GM19452 (cell line): Measurements from ENCODE around the gene FXYD5.

Experiments
- ATAC-seq: cut with Tn5 transposase; IDR thresholded peaks from one replicate; pipeline ENCODE4 v1.9.1; 2021; ENCODE audit not compliant: unreplicated experiment

Gene FXYD5, protein sequence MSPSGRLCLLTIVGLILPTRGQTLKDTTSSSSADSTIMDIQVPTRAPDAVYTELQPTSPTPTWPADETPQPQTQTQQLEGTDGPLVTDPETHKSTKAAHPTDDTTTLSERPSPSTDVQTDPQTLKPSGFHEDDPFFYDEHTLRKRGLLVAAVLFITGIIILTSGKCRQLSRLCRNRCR

DNA sequence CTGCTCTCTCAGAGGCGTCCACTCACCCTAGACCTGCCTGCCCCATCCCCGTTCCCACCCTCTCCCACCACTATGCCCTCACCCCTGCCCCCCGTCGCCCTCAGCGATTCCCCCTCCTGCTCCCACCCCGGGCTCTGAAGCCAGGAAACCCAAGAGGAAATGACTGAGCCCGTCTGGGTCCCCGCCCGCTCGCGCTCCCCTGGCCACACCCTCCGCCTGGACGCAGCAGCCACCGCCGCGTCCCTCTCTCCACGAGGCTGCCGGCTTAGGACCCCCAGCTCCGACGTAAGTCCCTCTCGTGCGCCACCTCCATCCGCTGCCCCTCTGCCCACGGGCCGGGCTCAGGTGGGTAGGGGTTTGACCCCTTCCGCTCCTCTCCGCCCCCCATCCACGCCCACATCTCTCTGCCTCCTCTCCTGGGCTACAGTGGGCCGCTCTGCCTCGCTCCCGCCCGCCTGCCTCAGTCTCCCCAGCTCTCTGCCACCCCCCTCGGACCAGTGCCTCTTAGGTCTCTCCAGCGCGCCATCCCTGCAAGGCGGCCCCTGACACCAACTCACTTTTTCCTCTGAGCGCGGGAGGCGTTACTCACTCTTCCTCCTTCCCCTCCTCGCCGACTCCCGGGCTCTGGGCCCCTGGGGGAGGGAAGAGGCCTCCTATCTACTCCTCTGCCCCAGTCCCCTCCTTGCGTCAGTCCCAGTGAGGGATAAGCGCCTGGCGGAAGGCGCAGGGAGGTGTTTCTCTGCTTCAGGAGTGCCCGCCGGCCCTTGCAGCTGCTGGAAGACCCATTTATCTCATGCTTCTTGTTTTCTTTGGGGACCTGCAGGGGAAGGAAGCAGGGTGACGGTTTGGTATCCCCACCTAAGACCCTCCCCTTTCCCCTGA lies at the start of gene FXYD5:
Gene FXYD5 (plus strand): TSS at position 211 of the 882 bp plus-strand sequence. CDS start 816 bp downstream, outside the sequence.
- no peak for ATAC-seq

DNA sequence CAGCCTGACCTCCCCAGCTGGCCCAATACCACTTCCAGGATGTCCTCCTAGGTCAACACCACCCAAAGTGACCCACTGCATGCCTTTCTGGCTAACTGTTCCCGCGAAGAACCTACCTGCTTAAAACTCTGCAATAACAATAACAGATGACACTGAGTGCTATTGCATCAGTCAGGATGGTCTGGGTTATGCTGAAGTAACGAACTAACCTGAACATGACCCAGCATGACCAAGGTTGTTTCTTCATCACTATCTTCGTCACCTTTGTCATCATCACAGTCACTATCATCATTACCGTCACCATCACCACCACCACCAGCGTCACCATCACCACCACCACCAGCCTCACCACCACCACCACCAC lies 49.5 kb upstream of the FXYD5 start:
- ATAC-seq: no peak

DNA sequence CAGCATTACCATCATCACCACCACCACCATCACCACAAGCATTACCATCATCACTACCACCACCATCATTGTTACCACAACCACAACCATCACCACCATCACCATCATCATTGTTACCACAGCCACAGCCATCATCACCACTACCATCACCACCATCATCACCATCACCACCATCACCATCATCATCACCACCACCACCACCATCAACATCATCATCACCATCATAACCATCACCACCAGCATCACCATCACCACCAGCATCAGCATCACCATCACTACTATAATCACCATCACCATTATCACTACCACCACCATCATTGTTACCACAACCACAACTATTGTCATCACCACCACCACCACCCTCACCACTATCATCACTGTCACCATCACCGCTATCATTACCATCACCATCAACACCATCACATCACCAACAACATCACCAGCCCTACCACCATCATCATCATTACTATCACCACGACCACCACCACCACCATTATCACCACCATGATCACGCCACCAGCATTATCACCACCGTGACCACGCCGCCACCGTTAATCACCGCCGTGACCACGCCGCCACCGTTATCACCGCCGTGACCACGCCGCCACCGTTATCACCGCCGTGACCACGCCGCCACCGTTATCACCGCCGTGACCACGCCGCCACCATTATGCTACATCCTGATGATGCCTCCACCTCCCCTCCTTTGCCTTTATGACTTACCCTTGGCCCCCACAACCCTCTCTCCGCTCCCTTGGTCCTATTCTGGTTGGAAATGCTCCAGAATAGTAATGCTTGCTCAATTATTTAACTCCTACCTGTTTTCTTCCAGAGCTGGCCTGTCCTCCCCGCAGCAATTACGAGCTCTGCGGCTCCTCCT lies 48.9 kb upstream of the FXYD5 start:
- no peak for ATAC-seq

DNA sequence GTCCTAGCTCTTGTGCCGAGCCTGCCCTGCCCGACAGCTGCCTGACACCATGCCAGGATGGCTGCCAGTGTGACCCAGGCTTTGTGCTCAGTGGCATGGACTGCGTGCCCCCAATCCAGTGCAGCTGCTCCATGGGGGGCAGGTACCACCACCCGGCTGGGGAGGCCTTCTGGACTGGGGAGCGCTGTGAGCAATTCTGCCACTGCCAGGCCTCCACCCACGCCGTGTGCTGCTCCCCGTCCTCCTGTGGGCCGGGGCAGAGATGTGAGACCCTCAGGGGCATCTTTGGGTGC lies 48.3 kb upstream of the FXYD5 start:
- ATAC-seq: no peak

DNA sequence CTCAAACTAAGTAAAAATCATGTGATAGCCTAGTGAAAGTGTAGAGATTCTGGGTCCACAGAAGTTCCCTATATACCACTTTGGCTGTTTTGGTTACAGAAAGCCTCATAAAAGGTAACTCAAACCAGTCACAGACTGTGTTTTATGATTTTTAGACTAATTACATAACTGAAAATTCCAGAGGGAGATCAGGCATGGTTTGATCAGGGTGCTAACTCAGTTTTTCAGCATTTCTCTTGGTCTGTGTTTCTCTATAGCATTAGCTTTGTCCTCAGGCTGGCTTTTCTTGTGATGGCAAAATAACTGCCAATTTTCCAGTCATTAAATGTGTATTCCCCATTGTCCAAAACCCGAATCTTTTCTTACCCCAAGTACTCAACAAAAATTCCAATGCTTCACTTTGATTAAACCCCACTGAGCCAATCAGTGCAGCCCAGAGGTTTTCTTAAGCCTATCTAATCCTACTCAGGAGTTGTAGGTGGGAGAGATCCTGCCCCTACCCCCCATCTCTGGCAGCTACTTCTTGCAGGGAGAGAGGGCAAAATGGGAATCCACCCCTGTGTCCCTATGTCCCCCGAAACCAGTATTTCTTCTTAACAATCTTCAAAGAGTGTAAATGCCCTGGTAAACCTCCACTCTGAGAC lies 47.5 kb upstream of the FXYD5 start:
- ATAC-seq: no peak

DNA sequence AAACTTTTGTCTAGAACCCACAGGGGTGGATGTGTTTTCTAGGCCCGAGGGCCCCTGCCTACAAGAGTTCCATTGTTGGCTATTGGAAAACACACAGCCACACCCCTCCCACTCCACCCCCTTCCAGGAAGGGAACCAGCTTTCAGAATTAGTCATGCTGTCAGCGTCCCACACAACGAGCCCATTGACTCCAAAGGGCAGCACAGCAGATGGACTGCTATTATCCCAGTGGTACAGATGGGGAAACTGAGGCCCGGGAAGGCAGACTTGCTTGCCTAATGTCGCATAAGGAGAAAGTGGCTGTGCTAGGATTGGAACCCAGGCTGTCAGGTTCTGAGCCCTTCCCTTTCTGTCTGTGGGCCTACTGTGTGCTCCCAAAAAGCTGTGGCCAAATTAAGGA lies 47.0 kb upstream of the FXYD5 start:
- no peak for ATAC-seq

DNA sequence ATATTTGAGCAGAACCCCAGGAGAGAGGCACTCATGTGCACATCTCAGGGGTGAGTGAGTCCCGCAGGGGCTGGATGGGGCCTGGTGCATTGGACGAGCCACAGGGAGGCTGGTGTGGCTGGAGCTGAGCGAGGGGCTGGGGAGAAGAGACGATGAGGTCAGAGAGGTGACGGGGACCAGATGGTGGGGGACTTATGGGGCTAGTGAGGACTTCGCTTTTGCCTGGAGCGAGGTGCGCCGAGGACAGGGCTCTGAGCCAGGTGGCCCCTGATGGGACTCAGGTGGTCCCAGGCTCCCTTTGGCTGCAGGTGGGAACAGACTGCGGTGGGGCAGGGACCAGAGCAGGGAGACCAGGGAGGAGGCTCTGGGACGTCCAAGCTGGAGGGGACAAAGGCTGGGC lies 45.8 kb upstream of the FXYD5 start:
- ATAC-seq: no peak

DNA sequence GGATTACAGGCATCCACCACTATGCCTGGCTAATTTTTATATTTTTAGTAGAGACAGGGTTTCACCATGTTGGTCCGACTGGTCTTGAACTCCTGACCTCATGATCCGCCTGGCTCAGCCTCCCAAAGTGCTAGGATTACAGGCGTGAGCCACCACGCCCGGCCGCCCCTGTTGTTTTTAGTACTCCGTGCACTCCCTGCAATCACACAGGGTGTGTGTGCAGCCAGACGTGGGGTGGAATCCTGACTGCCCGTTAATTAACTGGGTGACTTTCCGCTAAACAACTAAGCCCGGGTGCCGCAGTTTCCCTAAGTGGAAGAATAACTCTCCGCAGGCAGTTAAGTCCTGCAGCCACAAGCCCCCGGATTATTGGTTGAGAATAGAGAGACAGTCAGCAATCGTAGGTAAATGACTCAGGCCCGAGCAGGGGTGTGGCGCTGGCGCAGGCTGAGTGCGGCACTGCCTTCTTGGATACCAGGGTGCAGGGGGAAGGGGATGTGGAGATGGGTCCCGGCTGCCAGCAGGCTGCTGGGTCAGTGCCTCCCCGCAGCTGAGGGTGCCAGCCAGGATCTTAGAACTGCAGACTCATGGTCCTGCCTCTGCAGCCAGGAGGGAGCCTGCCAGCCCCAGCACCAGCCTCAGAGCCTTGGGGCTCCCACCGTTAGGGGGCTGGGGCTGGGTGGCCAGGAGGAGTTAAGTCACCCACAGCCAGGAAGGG lies 45.0 kb upstream of the FXYD5 start:
- no peak for ATAC-seq

DNA sequence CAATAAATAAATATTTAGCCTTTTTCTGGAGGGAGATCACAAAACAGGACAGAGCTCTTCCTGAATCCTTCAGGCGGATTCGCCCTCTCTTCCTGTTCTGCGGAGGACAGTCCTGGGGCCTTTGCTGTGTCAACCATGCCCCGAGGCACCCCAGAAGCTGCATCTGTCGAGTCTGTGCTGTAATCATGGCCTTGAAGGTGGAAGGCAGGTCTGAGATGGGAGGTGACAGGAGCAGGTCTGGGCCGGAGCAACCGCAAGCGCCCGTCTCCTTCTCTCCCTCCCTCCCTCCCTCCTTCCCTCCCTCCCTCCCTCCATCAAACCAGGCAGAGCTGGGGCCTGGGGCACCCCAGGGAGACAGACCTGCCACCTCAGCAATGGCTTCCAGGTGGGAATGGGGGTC lies 43.6 kb upstream of the FXYD5 start:
- ATAC-seq: no peak

DNA sequence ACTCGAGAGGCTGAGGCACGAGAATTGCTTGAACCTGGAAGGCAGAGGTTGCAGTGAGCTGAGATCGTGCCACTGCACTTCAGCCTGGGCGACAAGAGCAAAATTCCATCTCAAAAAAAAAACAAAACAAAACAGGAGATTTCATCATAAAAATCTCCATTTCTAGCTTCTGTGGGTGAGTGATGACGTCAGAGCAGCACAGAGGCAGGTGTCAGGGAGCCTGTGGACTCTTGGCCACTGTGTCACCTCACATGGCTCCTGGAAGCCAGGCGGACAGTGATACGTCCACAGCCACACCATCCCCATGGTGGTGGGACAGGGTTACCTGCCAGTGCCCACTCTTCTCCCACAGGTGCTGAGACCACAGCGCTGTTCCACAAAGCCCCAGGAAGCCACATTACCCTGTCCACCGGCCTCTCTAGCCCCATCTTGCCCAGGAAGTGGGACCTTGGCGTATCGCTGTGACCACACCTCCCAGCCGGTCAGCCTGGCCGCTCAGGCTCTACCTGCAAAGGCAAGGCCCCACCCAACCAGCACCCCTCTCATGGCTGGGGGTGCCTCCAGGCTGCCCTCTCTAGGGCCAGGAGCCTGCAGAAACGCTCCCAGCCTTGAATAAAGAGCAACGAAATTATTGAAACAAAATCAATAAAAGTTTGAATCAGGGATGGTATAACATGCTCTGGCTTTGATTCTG lies 41.4 kb upstream of the FXYD5 start:
- no peak for ATAC-seq

DNA sequence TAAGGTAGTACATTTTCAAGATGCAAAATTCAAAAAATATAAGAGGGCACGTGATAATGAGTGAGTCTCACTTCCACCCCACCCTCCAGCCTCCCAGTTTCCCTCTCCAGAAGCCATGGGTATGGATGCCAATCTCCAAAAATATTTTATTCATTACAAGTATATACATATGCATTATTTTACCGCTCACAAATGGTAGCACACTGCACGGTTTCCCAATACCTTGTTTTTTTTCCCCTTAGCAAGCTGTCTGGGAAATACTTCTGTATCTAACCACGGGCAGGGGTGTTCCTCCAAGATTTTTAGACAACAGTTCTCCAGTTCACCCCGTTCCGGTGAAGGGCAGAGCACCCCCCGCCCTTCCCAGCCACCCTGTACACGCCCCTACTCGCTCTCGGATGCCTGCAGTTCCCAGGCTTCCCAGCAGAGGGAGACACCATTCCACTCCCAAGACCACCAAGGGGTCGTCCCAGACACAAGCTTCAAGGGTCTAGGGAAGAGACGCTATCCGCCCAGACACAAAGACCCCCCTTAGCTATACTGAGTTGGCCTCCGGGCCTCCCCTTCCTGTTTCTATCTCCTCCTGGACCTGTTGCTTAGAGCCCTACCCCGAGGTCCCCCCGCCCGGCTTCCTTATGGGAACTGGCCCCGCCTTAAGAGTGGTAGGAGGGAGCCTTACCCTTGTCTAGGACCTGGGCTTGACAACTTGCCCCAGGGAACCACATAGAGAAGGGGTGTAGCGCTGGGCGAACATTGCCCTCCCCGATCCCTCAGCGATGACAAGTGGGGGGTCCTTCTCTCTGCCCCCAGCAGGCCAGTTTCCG lies 40.0 kb upstream of the FXYD5 start:
- no peak for ATAC-seq

DNA sequence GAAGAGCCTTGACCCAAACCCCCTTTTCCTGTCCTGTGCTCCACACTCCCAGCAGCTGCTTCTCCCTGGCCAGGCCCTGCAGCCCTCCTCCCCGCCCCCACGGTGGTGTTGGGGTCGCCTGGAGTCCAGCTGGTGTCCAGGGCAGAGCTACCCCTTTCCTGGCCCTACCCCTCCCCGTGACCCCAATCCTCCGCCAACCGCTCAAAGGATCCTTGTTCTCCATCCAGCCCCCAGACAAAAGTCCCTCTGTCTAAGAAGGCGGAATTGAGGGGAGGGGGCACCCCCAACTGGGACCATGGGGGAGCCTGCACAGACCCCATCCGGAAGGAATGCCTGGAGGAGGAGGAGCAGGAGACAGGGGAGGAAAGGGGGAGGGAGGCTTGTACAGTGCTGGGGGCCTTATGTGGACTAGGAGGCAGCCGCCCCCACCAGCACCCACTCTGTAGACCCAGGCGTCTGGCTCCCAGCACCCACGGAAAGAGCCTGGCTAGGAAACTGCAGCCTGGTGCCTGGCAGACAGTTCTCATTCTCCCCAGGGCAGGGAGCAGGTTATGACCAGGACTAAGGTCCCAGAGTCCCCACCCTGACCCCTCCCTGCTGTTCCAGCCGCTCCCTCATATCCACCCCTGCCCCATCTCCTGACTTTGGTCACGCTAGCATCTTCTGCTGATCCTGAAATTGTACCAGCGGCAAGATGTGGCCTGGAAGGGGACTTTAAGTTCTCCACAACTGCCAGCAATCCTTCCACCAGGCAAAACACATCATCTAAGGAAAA lies 39.2 kb upstream of the FXYD5 start, which contains the start of gene FXYD3:
Gene FXYD3 (plus strand): TSS at position 647 of the 775 bp plus-strand sequence. CDS start 3,554 bp downstream, outside the sequence.
- ATAC-seq: no peak

DNA sequence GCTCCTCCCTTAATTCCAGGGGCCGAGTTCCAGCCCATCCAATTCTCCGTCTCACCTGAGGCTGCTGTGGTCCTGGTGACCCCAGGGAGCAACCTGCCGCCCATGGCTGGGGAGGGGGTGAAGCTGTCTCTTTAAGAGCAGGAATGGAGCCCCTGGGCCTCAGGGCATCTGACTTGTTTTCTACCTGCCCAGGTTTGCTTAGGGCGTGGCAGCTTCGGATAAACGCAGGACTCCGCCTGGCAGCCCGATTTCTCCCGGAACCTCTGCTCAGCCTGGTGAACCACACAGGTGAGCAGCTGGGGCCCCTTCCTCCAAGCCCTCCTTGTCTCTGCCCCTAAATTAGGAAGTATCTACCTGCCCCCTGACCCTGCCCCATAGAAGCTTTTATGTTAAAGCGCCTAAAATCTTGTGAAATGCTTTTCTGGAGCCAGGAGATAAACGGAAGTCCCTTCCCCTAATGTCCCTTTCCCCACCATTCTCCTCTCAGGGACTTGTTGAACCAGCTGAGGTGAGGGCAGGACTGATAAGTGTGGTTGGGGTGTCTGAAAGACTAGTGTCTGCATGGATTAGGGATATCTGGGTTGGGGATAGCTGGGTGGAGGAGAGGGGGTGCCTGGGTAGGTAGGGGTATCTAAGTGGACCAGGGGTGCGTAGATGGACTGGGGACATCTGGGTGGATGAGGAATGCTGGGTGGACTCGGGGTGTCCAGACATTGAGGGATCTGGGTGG lies 38.3 kb upstream of the FXYD5 start:
- ATAC-seq: no peak

DNA sequence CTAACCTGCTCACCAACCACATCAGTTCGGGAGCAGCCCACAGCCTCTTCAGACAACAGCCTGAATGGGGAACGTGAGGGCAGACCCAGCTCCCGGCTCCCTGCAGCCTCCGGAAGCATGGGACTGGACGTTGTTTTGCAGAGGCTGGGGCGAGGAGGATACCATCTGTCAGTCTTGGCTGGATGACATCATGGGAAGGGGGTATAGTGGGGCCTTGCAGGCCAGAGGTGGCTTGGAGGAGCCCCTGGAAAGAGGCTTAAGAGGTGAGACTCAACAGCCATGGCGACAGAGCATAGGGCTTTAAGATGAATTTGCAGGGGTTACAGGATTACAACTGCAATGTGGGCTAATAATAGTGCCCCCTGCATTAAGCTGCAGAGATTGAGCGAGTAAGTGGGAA lies 37.4 kb upstream of the FXYD5 start:
- no peak for ATAC-seq

DNA sequence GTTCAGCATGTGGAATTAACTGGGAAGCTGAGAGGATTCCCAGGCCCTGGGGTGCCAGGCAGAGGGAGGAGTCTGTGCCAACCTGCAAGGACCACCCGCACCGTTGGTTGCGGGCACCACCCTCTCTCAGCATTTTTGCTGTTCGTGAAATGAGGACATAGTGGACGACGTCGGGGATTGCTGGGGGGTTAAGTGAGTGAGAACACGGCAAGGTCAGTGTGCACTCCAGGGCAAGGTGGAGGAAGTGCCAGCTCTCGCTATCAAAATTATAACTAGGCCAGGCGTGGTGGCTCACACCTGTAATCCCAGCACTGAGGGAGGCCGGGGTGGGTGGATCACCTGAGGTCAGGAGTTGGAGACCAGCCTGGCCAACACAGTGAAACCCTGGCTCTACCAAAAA lies 36.7 kb upstream of the FXYD5 start:
- ATAC-seq: no peak

DNA sequence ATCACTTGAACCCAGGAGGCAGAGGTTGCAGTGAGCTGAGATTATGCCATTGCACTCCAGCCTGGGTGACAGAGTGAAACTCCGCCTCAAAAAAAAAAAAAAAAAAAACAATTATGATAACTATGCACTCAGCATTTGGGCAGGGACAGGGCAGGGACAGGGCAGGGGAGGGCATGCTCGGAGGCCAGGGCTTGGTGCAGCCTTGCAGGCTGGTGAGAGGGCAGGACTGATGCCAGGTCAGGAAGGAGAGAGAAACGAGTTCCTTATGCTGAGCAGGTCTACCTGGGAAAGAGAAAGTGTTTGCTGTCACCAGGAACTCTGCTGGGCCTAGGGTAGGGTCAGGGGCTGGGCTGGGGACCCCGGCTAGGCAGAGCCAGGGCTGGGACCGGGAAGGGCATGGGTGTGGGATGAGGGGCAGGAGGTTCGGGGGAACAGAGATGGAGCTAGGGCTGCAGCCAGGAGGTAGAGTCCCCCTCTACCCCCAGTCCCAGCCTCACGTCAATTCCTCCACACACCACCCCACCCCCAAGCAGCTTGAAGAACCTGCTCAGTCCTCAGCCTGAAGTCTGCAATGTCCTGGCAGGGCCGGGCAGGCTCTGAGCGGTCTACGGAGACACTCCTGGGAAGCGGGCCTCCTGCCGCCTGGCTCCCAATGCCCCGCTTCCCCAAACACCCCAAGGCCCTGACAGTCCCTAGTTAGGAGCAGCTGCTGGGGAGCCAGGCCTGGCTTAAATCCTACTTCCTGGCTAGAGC lies 36.1 kb upstream of the FXYD5 start:
- ATAC-seq: no peak

DNA sequence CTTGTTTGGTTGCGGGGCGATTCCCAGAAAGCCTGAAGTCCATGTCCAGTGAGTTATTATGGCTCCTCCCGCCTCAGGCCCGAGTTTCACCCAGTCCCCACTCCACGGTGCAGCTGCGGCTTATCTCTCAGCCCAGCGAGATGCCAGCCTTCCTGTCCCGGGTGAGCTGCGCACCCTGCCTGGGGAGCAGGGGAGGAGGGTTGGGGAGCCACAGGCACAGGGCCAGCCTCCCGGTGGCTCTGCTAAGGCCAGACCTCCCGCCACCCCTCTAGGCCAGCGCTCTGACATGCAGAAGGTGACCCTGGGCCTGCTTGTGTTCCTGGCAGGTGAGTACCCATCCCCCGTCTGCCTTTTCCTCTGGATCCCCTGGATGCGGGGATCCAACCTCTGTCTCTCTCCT lies 35.4 kb upstream of the FXYD5 start:
- ATAC-seq: no peak
